ENCODE measurements around the gene IBTK.
"Not testable (repeated sequence)": the region's sequence is repeated elsewhere in the genome, so short reads cannot be mapped to it uniquely, and the experiment has no call there.

IBTK gene, protein sequence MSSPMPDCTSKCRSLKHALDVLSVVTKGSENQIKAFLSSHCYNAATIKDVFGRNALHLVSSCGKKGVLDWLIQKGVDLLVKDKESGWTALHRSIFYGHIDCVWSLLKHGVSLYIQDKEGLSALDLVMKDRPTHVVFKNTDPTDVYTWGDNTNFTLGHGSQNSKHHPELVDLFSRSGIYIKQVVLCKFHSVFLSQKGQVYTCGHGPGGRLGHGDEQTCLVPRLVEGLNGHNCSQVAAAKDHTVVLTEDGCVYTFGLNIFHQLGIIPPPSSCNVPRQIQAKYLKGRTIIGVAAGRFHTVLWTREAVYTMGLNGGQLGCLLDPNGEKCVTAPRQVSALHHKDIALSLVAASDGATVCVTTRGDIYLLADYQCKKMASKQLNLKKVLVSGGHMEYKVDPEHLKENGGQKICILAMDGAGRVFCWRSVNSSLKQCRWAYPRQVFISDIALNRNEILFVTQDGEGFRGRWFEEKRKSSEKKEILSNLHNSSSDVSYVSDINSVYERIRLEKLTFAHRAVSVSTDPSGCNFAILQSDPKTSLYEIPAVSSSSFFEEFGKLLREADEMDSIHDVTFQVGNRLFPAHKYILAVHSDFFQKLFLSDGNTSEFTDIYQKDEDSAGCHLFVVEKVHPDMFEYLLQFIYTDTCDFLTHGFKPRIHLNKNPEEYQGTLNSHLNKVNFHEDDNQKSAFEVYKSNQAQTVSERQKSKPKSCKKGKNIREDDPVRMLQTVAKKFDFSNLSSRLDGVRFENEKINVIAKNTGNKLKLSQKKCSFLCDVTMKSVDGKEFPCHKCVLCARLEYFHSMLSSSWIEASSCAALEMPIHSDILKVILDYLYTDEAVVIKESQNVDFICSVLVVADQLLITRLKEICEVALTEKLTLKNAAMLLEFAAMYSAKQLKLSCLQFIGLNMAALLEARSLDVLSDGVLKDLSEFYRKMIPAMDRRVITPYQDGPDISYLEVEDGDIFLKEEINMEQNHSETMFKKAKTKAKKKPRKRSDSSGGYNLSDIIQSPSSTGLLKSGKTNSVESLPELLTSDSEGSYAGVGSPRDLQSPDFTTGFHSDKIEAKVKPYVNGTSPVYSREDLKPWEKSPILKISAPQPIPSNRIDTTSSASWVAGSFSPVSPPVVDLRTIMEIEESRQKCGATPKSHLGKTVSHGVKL (N-terminal part only)

DNA sequence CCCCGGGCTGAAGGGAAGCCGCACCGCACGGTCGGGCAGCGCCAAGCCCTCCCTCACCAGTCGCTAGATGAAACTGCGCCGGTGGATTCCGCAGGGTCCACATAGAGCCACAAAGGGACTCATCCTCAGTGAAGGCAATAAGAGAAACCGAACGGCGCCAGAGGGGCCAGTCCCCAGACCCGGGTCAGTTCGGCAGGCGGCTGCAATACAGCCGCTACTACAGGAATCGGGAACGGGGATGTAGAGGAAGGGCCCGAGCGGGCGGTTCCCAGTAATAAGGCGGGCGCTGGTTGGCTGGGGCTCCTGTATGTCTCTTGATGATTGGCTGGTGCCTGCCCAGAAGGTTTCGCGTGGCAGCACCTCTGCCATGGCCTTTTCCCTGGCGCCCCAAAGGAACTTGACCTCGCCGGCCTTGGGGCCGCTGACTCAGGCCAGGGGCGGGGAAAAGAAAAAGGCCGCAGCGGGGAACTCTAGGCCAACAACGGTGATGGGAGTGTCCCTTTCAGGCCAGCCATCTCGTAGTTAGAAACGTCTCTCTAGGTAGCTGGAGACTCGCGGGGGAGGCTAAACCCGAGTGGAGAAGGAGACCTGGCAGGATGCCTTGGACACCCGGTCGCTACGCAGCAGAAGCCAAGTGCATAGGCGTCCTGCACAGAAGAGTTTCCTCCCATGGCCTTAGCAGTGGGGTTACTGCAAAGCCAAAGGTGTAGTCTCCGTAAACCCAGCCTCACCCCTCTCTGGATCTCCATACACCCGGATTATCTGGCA is at the start of gene IBTK:
Gene IBTK, minus strand, starts transcription at position 240 of the 768 bp plus-strand sequence. CDS start 7,258 bp downstream, outside the sequence.
- peak; percentile 80 for DNase-seq (ENCODE audit: low read depth)

GRCh38 chr6:82283771-82284410 is 36.3 kb upstream of the IBTK start:
- DNase-seq (ENCODE audit: low read depth): no peak

DNA sequence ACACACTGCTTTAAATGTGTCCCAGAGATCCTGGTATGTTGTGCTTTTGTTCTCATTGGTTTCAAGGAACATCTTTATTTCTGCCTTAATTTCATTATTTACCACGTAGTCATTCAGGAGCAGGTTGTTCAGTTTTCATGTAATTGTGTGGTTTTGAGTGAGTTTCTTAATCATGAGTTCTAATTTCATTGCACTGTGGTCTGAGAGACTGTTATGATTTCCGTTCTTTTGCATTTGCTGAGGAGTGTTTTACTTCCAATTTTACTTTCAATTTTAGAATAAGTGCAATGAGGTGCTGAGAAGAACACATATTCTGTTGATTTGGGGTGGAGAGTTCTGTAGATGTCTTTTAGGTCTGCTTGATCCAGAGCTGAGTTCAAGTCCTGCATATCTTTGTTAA is 34.0 kb upstream of the IBTK start:
- not testable (repeated sequence) for DNase-seq (ENCODE audit: low read depth)

- DNase-seq (ENCODE audit: low read depth): no peak
Observed at GRCh38 chr6:82277686-82278085, 30.1 kb upstream of the IBTK start.

DNA sequence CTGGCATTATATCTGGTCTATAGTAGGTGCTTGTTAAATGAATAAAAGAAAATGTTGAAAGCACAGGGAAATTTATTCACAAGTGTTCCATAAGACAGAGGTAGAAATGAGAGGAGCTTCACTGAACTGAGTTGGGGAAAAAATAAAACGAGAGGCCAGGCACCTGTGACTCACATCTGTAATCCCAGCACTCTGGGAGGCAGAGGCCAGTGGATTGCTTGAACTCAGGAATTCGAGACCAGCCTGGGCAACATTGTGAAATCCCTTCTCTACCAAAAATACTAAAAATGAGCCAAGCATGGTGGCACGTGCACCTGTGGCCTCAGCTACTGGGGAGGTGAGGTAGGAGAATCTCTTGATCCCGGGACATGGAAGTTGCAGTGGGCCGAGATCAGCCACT is 28.1 kb upstream of the IBTK start:
- no peak for DNase-seq (ENCODE audit: low read depth)

- DNase-seq (ENCODE audit: low read depth): no peak
Observed at GRCh38 chr6:82273295-82273694, 25.8 kb upstream of the IBTK start.

- no peak for DNase-seq (ENCODE audit: low read depth)
Observed at GRCh38 chr6:82270881-82271635, 23.5 kb upstream of the IBTK start.

DNA sequence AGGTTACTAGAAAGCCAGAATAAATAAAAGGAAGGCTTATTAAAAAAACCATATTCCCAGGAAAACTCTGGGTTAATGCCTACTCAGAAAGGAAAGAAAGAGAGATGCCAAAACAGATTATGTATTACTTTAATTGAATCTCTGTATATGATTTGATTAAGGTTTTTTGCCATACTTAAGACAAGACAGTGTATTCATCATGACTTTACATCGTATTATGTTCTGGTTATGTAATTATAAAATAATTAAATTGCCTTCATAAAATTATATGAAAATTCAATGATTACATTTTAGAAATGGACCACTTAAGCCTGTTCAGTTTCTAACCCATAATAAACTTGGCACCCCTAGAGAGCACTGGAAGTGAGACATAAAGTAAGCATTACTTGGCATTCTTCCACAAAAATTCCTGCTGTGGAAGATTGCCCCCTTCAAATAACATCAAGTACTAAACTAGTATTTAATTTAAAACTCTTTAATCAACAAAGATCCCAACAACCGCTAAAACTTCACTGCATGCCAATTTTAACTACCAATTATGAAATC is 20.8 kb upstream of the IBTK start:
- no peak for DNase-seq (ENCODE audit: low read depth)

DNA sequence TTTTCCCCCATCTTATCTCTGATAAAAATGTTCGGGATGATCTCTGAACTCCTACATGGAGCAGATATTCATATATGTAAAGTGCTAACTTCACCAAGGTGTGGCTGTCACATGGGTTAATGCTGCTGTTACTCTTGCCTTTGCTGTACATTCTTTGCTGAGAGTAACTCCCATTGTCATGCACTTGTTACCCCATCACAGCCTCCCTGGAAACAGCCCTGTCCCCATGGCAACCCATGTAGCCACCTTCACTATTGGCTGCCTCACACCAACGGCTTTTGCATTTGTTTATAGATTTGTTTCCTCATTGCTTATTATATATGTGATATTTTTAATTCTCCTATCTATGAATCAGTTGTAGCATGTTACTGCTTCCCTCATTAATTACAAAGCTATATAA is 17.3 kb upstream of the IBTK start:
- no peak for DNase-seq (ENCODE audit: low read depth)

- no peak for DNase-seq (ENCODE audit: low read depth)
Observed at GRCh38 chr6:82264321-82264720, 16.8 kb upstream of the IBTK start.

DNA sequence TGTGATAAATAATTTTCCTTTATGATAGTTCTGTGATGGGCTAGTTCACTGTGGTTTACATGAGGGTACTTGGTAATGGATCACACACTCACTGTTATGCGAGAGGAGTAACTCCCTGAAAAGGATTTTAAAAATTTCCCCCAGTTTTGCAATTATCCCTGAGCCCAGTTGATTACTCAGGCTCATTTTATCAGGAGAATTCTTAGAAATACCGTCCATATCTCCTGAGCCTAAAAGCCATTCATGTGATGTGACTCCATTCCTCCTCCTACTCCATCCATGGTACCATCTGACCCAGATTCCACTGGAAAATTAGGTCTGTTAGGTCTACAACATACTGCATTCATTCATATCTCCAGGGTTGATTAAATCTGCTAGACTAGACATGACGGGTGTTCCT is 16.4 kb upstream of the IBTK start:
- no peak for DNase-seq (ENCODE audit: low read depth)

DNA sequence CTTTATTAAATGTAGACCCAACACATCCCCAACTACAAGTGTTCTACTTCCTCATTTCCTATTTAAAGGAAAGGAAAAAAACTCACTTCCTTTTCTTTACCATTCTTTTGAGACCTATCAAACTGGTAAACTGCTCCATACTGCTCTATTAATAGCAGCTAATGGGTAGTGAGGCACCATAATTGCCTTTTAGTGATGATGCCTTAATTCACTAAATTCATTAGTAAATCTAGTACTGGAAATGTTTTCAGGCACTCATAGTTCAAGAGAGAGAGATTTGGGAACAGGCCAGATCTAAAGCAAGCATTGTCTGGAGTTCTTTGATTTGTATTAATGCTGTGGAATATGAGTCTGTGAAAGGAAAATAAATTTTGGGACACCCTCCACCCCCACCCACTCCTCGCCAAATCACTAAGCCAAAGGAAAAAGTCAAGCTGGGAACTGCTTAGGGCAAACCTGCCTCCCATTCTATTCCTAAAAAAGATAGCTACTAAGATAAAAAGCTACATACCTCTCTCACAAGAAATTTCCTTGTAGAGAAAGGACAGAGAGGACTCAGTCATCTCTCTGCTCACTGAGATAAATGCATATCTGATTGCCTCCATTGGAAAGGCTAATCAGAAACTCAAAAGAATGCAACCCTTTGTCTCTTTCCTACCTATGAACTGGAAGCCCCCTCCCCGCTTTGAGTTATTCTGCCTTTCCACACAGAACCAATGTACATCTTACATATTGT is 13.6 kb upstream of the IBTK start:
- no peak for DNase-seq (ENCODE audit: low read depth)

GRCh38 chr6:82259389-82259788 is 11.8 kb upstream of the IBTK start:
- no peak for DNase-seq (ENCODE audit: low read depth)

- DNase-seq (ENCODE audit: low read depth): no peak
Observed at GRCh38 chr6:82257088-82257774, 9.7 kb upstream of the IBTK start.

DNA sequence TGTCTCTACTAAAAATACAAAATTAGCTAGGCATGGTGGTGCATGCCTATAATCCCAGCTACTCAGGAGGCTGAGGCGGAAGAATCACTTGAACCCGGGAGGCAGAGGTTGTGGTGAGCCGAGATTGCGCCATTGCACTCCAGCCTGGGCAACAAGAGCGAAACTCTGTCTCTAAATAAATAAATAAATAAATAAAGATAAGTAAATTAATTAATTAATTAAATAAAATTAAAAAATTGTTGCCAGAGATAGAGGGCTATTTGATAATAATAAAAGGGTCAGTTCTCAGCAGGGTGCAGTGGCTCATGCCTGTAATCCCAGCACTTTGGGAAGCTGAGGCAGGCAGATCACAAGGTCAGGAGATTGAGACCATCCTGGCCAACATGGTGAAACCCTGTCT is 7.2 kb upstream of the IBTK start:
- not testable (repeated sequence) for DNase-seq (ENCODE audit: low read depth)

- DNase-seq (ENCODE audit: low read depth): no peak
Observed at GRCh38 chr6:82251942-82252341, 4.4 kb upstream of the IBTK start.

GRCh38 chr6:82249381-82250253 is 2.1 kb upstream of the IBTK start:
- DNase-seq (ENCODE audit: low read depth): no peak

- no peak for DNase-seq (ENCODE audit: low read depth)
Observed at GRCh38 chr6:82248273-82248735, 760 bp upstream of the IBTK start.

Data from activated T-helper 9 cell treated with anti-CD3 and anti-CD28 coated beads, Interleukin-2, amount 50 U/mL, for 16 hours (primary cell).